BJ (cell line): ENCODE measurements around the gene PRPF4. TPM values are rescaled to one million over a fixed set of nuclear protein-coding genes. Genes with fewer than 3 reads are reported as not detected.

Experiments used
- CTCF ChIA-PET: fragments of 350-600 bp; formaldehyde crosslinking; extraction: SDS; loops from one replicate; lab custom pipeline; 2021; ENCODE audit warnings: antibody characterized with exemption, inconsistent platforms; lab: Yijun Ruan, JAX
- POLR2A ChIA-PET: fragments of 300-600 bp; sonication (Branson Sonifier 250); formaldehyde crosslinking; extraction: SDS; loops from one replicate; lab custom pipeline; 2021; ENCODE audit warnings: antibody characterized with exemption; lab: Charles Lee
- DNase-seq: peaks from one replicate; pipeline ENCODE4 v3.0.0-alpha.2; 2011; ENCODE audit warnings: low read depth
- H3K27me3 ChIP-seq: 2 replicates; pipeline ENCODE4 v1.6.0; 2011; ENCODE audit warnings: low read length; ENCODE audit not compliant: control insufficient read depth, insufficient read depth
- H3K36me3 ChIP-seq: 2 replicates; pipeline ENCODE4 v1.5.1; 2011; ENCODE audit warnings: low read length; ENCODE audit not compliant: control insufficient read depth, insufficient read depth
- H3K4me3 ChIP-seq: 2 replicates; pipeline ENCODE4 v1.5.1; 2011; ENCODE audit warnings: low read depth, mild to moderate bottlenecking, control low read depth, low read length
- CTCF ChIP-seq: IDR thresholded peaks from 2 replicates; pipeline ENCODE4 v1.5.1; 2011; ENCODE audit warnings: low read depth, mild to moderate bottlenecking, control low read depth, inconsistent platforms, low read length, moderate library complexity; ENCODE audit not compliant: insufficient read depth
- polyA plus RNA-seq: library from polyadenylated mRNA; depleted of rRNA; stranded (reverse); fragments of >200 nt; gene quantifications from 2 replicates; pipeline ENCODE4 v1.2.3, GENCODE V29; 2011

The PRPF4 gene
- polyA plus RNA-seq, 1 experiment = 18.3 TPM

GRCh38 chr9:113296796-113297558, 21.5 kb downstream of the PRPF4 start:
- Histone ChIP-seq H3K4me3 (no peak overlapping the region), H3K27me3 (peaks cover 1% of the 10 kb centered on the region; the same call in 1 of the 2 replicates), H3K36me3 (peaks cover 2% of the 10 kb centered on the region; the same call in 1 of the 2 replicates)
- ChIA-PET CTCF (interaction anchor here (0.6 to 2.1 kb wide), 4 partner anchors 11 to 460 kb away, joined by 3 to 6 read pairs (median 4); partner anchors contain the start of genes ALAD and CDC26), POLR2A (interaction anchor here (0.8 kb wide), 1 partner anchor 39 kb away, joined by 3 read pairs; no protein-coding TSS in a partner anchor)
- no peak for TF ChIP-seq CTCF
- no peak for DNase-seq

GRCh38 chr9:113298311-113298710, 22.9 kb downstream of the PRPF4 start:
- ChIA-PET POLR2A (no interaction called here), CTCF (interaction anchor here (1.0 kb wide), 1 partner anchor 14 kb away, joined by 3 read pairs; no protein-coding TSS in a partner anchor)
- Histone ChIP-seq H3K36me3 (peaks cover under 1% of the 10 kb centered on the region; the same call in 1 of the 2 replicates), H3K4me3 (no peak overlapping the region), H3K27me3 (peaks cover 3% of the 10 kb centered on the region)
- DNase-seq = no peak
- TF ChIP-seq CTCF = no peak

GRCh38 chr9:113298924-113299770, 23.7 kb downstream of the PRPF4 start:
- CTCF ChIA-PET = interaction anchor here (0.9 to 1.2 kb wide), 4 partner anchors 13 to 109 kb away, joined by 3 read pairs; no protein-coding TSS in a partner anchor
- no peak for DNase-seq
- no peaks in the 10 kb centered on the region for H3K36me3 ChIP-seq
- peaks cover 3% of the 10 kb centered on the region for H3K27me3 ChIP-seq
- POLR2A ChIA-PET = no interaction called here
- no peak for TF ChIP-seq CTCF
- no peak overlapping the region for H3K4me3 ChIP-seq

- peaks cover 3% of the 10 kb centered on the region for H3K27me3 ChIP-seq
- H3K36me3 ChIP-seq = no peaks in the 10 kb centered on the region
- H3K4me3 ChIP-seq = no peak overlapping the region
- ChIA-PET POLR2A (no interaction called here), CTCF (interaction anchor here (0.9 to 1.2 kb wide), 3 partner anchors 18 to 108 kb away, joined by 3 read pairs; no protein-coding TSS in a partner anchor)
- no peak for TF ChIP-seq CTCF
- DNase-seq = no peak
Measured at GRCh38 chr9:113299800-113300292, 24.4 kb downstream of the PRPF4 start.
